HG02840 (cell line): Measurements from ENCODE around the gene MUCL1.
"Not testable (repeated sequence)": the region's sequence is repeated elsewhere in the genome, so short reads cannot be mapped to it uniquely, and the experiment has no call there.

ENCODE experiments used
- ATAC-seq: cut with Tn5 transposase; IDR thresholded peaks from one replicate; pipeline ENCODE4 v1.9.1; 2021; ENCODE audit warnings: mild to moderate bottlenecking, moderate library complexity, moderate number of reproducible peaks; ENCODE audit not compliant: unreplicated experiment, low FRiP score

MUCL1 gene

DNA sequence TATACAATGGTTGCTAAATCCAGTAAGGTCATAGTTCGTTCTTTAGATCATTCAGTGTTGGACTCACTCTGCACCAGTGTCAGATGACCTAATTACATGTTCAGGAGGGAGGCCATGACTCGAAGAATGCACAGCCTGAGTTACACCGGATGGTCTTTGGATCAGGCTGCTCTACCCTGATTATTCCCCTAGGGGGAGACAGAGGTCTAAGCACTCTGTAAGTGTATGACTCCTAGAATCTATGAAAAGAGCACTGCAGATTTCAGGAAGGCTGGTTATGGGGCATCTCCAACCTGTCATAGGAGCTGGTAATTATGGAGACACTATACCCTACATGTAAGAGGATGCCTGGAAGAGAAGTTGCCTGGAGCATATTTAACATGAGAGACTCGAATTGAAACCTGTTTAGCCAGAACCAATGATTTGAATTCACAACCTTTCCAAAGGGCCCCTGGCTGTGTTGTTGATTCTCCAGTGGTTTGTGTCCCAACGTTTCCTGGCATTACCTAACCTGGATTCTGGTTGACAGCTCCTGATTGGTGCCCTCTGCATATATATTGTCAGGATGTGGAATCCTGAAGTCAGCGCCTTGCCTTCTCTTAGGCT lies at the start of gene MUCL1:
TSS of gene MUCL1 (plus strand) at position 584 of the 606 bp plus-strand sequence. CDS start 67 bp downstream, outside the sequence.
- ATAC-seq, result no peak

- no peak for ATAC-seq
Observed at GRCh38 chr12:54821676-54822075, 32.6 kb upstream of the MUCL1 start.

DNA sequence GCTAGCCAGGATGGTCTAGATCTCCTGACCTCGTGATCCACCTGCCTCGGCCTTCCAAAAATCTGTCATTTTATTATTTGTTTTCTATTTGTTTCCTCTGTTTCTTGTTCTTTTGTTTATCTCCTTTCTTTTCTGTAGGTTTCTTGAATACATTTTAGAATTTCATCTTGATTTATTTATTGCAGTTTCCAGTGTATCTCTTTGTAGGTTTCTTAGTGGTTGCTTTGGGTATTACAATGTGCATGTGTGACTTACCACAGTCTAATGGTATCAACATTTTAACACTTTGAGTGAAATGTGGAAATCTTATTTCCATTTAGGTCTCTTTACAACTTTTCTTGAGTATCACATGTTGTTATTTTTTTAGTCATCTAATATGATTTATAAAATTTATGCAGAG lies 29.9 kb upstream of the MUCL1 start:
- no peak for ATAC-seq

DNA sequence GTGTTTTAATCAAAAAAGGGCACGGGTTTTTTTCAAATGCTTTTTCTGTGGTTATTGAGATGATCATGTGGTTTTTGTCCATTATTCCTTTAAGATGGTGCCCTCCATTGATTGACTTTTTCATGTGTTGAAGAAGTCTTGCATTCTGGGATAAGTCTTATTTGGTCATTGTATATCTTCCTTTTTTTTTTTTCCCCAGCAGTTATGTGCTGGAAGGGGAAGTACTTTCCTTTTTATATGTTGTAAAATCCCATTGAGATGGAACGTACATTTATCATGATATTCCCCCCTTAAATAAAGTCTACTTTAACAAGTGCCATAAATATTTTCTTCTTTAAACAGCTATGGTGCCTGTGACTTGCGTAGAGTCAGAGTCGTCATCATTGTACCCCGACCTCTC lies 24.8 kb upstream of the MUCL1 start:
- no peak for ATAC-seq

GRCh38 chr12:54830199-54830598 lies 24.1 kb upstream of the MUCL1 start:
- ATAC-seq, result no peak

DNA sequence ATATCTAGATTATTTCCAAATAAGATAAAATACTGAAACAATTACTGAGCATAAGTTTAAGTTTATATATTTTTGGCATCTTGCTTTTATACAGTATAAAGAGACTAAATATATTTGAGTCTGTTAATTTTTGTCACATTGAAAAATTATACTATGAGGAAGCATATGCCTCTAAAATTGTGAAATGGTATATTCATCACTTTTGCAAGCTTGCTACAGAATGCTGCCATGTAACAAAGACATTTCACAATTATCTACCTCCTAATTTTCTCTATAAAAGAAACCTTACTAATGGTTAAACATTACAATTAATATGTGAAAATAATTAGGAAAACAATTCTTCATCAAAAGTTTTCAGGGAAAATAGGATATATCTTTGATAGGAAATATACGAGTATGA lies 22.7 kb upstream of the MUCL1 start:
- no peak for ATAC-seq

DNA sequence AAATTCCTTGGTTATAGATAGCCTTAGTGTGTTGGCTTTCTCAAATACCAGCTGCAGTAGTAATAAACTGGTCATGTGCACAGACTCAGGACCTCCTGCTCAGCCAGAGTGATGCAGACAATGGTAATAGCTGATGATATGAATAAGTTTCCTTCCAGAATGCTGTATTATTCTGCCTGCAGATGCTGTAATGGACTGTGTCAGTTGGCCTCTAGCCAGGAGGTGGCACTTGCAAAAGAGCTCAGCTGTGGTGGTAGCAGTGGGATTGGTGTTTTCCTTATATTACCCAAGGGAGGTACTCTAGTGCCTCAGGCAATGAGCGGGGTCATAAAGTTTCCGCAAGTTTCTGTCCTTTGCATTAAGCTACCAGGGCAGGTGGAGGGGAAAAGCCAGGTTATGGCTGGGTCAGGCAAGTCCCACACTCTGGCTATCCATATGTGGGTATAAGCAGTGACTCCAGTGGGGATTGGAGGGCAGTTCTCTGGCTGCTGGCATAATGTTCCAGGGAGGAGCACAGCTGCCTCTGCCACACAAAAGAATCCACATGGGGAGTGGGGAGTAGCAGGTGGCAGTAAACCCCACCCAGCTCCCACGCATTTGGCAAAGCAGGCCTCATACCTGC lies 14.0 kb upstream of the MUCL1 start:
- no peak for ATAC-seq

DNA sequence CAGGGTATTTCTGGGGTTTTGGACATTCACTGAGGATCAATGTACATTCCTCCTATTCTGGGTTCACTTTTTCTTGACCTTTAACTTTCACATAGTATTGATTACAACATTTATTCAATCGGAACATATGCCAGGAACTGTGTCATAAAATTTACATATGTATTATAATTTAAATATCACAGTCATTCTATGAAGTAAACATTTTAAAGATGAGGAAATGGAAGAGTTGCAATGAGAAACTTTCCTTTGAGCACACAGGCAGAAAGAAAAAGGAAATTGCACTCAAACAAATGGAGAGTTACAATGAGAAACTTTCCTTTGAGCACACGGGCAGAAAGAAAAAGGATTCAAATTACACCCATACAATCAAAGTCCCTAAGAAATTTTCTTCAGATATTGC lies 3.1 kb downstream of the MUCL1 start:
- ATAC-seq, result no peak

DNA sequence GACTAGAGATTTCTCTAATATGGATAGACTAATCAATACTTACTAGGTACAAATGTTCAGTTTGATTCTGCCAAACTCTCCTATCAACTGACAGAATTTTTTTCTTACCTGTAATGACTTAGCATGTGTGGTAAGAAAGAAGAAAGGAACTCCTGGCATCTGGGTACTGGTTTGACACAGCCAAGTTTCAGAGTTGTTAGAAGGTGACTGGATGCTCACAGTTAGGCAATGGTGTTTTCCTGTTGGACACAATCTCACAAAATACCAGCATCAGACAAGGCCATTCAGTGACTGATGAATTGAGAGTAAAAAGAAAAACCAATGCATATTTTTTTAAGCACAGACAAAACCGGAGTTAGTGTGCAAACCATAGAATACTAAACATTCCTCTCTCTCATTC lies 4.2 kb downstream of the MUCL1 start:
- no peak for ATAC-seq

- no peak for ATAC-seq
Observed at GRCh38 chr12:54859502-54859901, 5.2 kb downstream of the MUCL1 start.

DNA sequence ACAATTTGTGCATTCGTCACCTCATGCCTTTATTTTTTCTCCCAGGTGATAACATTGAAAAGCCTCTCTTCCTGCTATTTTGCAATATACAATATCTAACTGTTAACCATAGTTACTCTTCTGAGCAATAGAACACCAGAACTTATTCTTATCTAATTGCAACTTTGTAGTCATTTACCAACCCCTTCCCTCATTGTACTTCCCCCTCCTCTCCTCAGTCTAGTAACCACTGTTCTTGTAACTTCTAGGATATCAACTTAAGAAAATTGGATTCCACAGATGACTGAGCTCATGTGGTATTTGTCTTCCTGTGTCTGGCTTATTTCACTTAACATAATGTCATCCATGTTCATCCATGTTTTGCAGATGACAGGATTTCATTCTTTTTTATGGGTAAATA lies 7.6 kb downstream of the MUCL1 start:
- ATAC-seq, result no peak

GRCh38 chr12:54863948-54864618 lies 9.8 kb downstream of the MUCL1 start:
- no peak for ATAC-seq

- ATAC-seq, result no peak
Observed at GRCh38 chr12:54865683-54866324, 11.5 kb downstream of the MUCL1 start.

- no peak for ATAC-seq
Observed at GRCh38 chr12:54868690-54869089, 14.4 kb downstream of the MUCL1 start.

GRCh38 chr12:54870048-54870447 lies 15.7 kb downstream of the MUCL1 start:
- ATAC-seq, result no peak

DNA sequence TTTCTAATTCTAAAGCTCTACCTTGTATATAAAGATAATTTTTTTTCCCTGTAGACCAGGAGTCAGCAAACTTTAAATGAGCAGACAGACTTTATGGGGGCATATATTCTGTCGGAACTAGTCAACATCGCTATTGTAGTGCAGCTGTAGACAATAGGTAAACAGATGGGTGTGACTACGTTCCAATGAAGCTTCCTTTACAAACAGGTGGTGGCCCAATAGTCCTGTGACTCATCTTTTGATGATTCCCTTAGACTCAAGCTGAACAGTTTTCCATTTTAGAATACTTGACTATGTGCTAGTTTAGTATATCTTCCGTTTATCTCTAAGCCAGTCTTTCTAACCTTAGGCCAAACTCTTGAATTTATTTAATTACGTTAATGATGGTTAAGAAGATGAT lies 16.3 kb downstream of the MUCL1 start:
- ATAC-seq, result no peak

DNA sequence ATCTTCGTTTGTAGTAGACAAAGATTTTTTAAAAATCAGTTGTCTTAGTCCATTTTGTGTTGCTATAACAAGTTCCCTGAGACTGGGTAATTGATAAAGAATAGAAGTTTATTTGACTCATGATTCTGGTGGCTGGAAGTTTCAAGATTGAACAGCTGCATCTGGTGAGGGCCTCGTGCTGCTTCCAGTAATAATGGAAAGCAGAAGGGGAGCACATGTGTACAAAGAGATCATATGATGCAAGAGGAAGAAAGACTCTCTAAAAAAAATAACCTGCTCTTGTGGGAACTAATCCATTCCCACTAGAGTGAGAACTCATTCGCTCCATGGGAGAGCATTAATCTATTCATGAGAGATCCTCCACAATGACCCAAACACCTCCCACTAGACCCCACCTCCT lies 24.8 kb downstream of the MUCL1 start:
- no peak for ATAC-seq

DNA sequence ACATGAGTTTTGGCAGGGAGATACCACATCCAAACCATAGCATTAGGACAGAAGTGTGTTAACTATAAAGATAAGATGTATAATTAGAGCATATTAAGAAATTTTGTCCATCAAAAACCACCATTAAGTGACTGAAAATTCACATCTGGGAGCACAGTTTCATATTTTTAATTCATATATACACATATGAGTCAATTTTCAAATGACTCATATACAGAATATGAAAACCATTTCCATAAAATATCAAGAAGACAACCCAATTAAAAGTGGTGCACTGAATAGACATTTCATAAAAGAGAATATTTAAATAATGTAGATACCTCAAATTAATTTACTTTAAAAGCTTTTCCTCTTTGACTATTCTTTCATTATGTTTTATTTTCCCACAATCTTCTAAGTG lies 25.3 kb downstream of the MUCL1 start:
- no peak for ATAC-seq

GRCh38 chr12:54882079-54882478 lies 27.8 kb downstream of the MUCL1 start:
- ATAC-seq, result no peak

- ATAC-seq, result not testable (repeated sequence)
Observed at GRCh38 chr12:54882597-54882996, 28.3 kb downstream of the MUCL1 start.

- not testable (repeated sequence) for ATAC-seq
Observed at GRCh38 chr12:54888428-54888827, 34.1 kb downstream of the MUCL1 start.
